Activated CD8-positive, alpha-beta T cell treated with anti-CD3 and anti-CD28 coated beads for 36 hours (primary cell): ENCODE data around the gene ESRRA. TPM values are rescaled to one million over a fixed set of nuclear protein-coding genes. Genes with fewer than 3 reads are reported as not detected.

Experiments
- ATAC-seq: fragments of 200-7000 bp; cut with Tn5 transposase; one replicate; pipeline ENCODE4 v1.10.0; 2021; ENCODE audit warnings: mild to moderate bottlenecking, moderate library complexity
- CTCF ChIA-PET: fragments of 350-600 bp; sonication (Branson Sonifier 250); formaldehyde crosslinking; loops from one replicate; lab custom pipeline; 2021; ENCODE audit warnings: antibody characterized with exemption; lab: Charles Lee
- POLR2A ChIA-PET: fragments of 350-600 bp; sonication (Branson Sonifier 250); formaldehyde crosslinking; loops from one replicate; lab custom pipeline; 2021; ENCODE audit warnings: antibody characterized with exemption; lab: Charles Lee
- DNase-seq: peaks from one replicate; pipeline ENCODE4 v3.0.0-alpha.2; 2020
- H3K27ac Mint-ChIP-seq: one replicate; pipeline ENCODE4 v1.8.0; 2021; ENCODE audit warnings: mild to moderate bottlenecking, mixed read lengths
- H3K27me3 Mint-ChIP-seq: one replicate; pipeline ENCODE4 v1.8.0; 2021; ENCODE audit warnings: mixed read lengths
- H3K36me3 Mint-ChIP-seq: one replicate; pipeline ENCODE4 v1.8.0; 2021; ENCODE audit warnings: low read depth, mixed read lengths
- H3K4me1 Mint-ChIP-seq: one replicate; pipeline ENCODE4 v1.8.0; 2021; ENCODE audit warnings: low read depth, mixed read lengths
- H3K4me3 Mint-ChIP-seq: one replicate; pipeline ENCODE4 v1.8.0; 2021; ENCODE audit warnings: mild to moderate bottlenecking, moderate library complexity, mixed read lengths
- H3K9me3 Mint-ChIP-seq: one replicate; pipeline ENCODE4 v1.8.0; 2021; ENCODE audit warnings: mixed read lengths
- CTCF ChIP-seq: fragments of 200-600 bp; IDR thresholded peaks from one replicate; pipeline ENCODE4 v1.8.0; 2022; ENCODE audit warnings: antibody characterized with exemption, mild to moderate bottlenecking
- intact Hi-C: fragments of 100-400 bp; cut with micrococcal nuclease; formaldehyde crosslinking; loops from one replicate; pipeline ENCODE4 v1.10.0; 2022
- total RNA-seq, 2 experiments: library from RNA; stranded (reverse); gene quantifications; one replicate each; pipeline ENCODE4 v1.2.3, GENCODE V29; 2021

The ESRRA gene
- total RNA-seq, 2 experiments from 2014 or later: 37.5 to 42.4 TPM

GRCh38 chr11:64353715-64354506 is 48.6 kb downstream of the ESRRA start:
- ChIA-PET POLR2A (interaction anchor here (0.5 to 3.9 kb wide), 4 partner anchors 10 to 238 kb away, joined by 3 to 19 read pairs (median 4); no protein-coding TSS in a partner anchor), CTCF (interaction anchor here (0.9 to 9.5 kb wide), 8 partner anchors 10 to 292 kb away, joined by 3 to 75 read pairs (median 8); partner anchors contain the start of genes CCDC88B, PRDX5 and TRMT112)
- H3K27me3 Mint-ChIP-seq: no peaks in the 10 kb centered on the region
- peaks cover 10% of the 10 kb centered on the region for H3K36me3 Mint-ChIP-seq
- no peak overlapping the region for H3K27ac Mint-ChIP-seq
- intact Hi-C loops: no loop called here
- peaks cover 22% of the 10 kb centered on the region for H3K4me1 Mint-ChIP-seq
- DNase-seq (no peak), ATAC-seq (no peak)
- no peaks in the 10 kb centered on the region for H3K9me3 Mint-ChIP-seq
- H3K4me3 Mint-ChIP-seq: no peak overlapping the region
- no peak for TF ChIP-seq CTCF

GRCh38 chr11:64355078-64355940 is 50.0 kb downstream of the ESRRA start:
- Mint-ChIP-seq H3K4me3 (no peak overlapping the region), H3K9me3 (no peaks in the 10 kb centered on the region), H3K27ac (no peak overlapping the region), H3K4me1 (peaks cover 30% of the 10 kb centered on the region), H3K36me3 (peaks cover 12% of the 10 kb centered on the region), H3K27me3 (no peaks in the 10 kb centered on the region)
- DNase-seq (peak; percentile 82), ATAC-seq (peak; percentile 46)
- intact Hi-C loops: no loop called here
- TF ChIP-seq CTCF: peak; percentile 50
- ChIA-PET POLR2A (interaction anchor here (0.7 to 3.9 kb wide), 4 partner anchors 11 to 170 kb away, joined by 3 to 19 read pairs (median 3); partner anchors contain the start of genes PRDX5 and STIP1), CTCF (interaction anchor here (0.7 to 9.5 kb wide), 18 partner anchors 11 to 291 kb away, joined by 3 to 75 read pairs (median 4); partner anchors contain the start of genes CATSPERZ, CCDC88B, FERMT3 and PRDX5)

GRCh38 chr11:64356498-64357411 is 51.4 kb downstream of the ESRRA start:
- intact Hi-C loops: no loop called here
- H3K27me3 Mint-ChIP-seq: no peaks in the 10 kb centered on the region
- H3K4me1 Mint-ChIP-seq: peaks cover 42% of the 10 kb centered on the region
- peaks cover 23% of the 10 kb centered on the region for H3K36me3 Mint-ChIP-seq
- DNase-seq (peak; percentile 70), ATAC-seq (peak; percentile 18)
- no peaks in the 10 kb centered on the region for H3K9me3 Mint-ChIP-seq
- H3K4me3 Mint-ChIP-seq: no peak overlapping the region
- H3K27ac Mint-ChIP-seq: peak overlapping the region; percentile 51
- CTCF ChIA-PET: interaction anchor here (0.6 to 9.5 kb wide), 12 partner anchors 8 to 1801 kb away, joined by 3 to 75 read pairs (median 3); partner anchors contain the start of genes CCDC88B, PRDX5 and TRMT112
- TF ChIP-seq CTCF: no peak
- POLR2A ChIA-PET: interaction anchor here (1.6 kb wide), 1 partner anchor 171 kb away, joined by 3 read pairs; the partner anchor contains the start of gene STIP1

GRCh38 chr11:64357446-64357845 is 52.1 kb downstream of the ESRRA start:
- Mint-ChIP-seq H3K27me3 (no peaks in the 10 kb centered on the region), H3K4me3 (peak overlapping the region; percentile 67), H3K9me3 (no peaks in the 10 kb centered on the region), H3K4me1 (peaks cover 48% of the 10 kb centered on the region), H3K27ac (peak overlapping the region; percentile 87), H3K36me3 (peaks cover 30% of the 10 kb centered on the region)
- POLR2A ChIA-PET: interaction anchor here (1.2 to 2.0 kb wide), 2 partner anchors 9 to 25 kb away, joined by 5 read pairs; no protein-coding TSS in a partner anchor
- intact Hi-C loops: no loop called here
- CTCF ChIA-PET: interaction anchor here (1.0 to 9.5 kb wide), 4 partner anchors 9 to 153 kb away, joined by 3 to 75 read pairs (median 10); partner anchors contain the start of gene CCDC88B
- peak; percentile 1 for ATAC-seq
- TF ChIP-seq CTCF: no peak
- DNase-seq: no peak
